ENCODE results near the gene NF1. TPM values are rescaled to one million over a fixed set of nuclear protein-coding genes. Genes with fewer than 3 reads are reported as not detected.

The NF1 gene
- total and polyA plus RNA-seq, 2 donors (not counting 1 experiment from before 2014, with no cell fraction given) = 10.8 to 27.7 TPM

- no peak overlapping the region for H3K27ac Mint-ChIP-seq
These were observed 320.3 kb downstream of the NF1 start for GRCh38 chr17:31415004-31415454.

More at GRCh38 chr17:31415004-31415454, 320.3 kb downstream of the NF1 start:
- H3K4me3 Mint-ChIP-seq = no peak overlapping the region
- H3K4me1 Mint-ChIP-seq = peaks cover 10% of the 10 kb centered on the region
- DNase-seq (peak; percentile 22), ATAC-seq (ENCODE audit: low read depth) (no peak)
- Histone ChIP-seq H3K9me3 (ENCODE audit: control extremely low read depth in 1 of 3, control insufficient read depth in 2 of 3, insufficient read depth in 1 of 3, low read length in 2 of 3) (peaks cover 0 to 4% (median 0%) of the 10 kb centered on the region in 3 donors), H3K27me3 (replicated peaks in 1 of 4; ENCODE audit: control extremely low read depth in 1 of 4, control insufficient read depth in 3 of 4, insufficient read depth in 4 of 4, low read length in 3 of 4) (no peaks in the 10 kb centered on the region), H4K20me1 (ENCODE audit: control insufficient read depth, insufficient read depth, low read length, poor library complexity, severe bottlenecking) (no peaks in the 10 kb centered on the region), H3K4me1 (ENCODE audit: control insufficient read depth in 2 of 2, insufficient read depth in 2 of 2, low read length in 2 of 2) (peaks cover 9% of the 10 kb centered on the region in 2 donors), H3K9ac (ENCODE audit: low read length) (no peak overlapping the region), H3K36me3 (replicated peaks in 1 of 2; ENCODE audit: control extremely low read depth in 1 of 2, control insufficient read depth in 1 of 2, extremely low read depth in 1 of 2, insufficient read depth in 2 of 2, low read length in 1 of 2) (no peaks in the 10 kb centered on the region), H3K27ac (ENCODE audit: low read length in 2 of 2) (no peak overlapping the region), H3K4me2 (replicated peaks; ENCODE audit: low read depth, low read length, poor library complexity, severe bottlenecking) (peak overlapping the region; percentile 17), H2AFZ (ENCODE audit: insufficient read depth, low read depth, low read length, poor library complexity, severe bottlenecking) (peak overlapping the region; percentile 39), H3K79me2 (ENCODE audit: control insufficient read depth, insufficient read depth, low read length) (no peaks in the 10 kb centered on the region), H3K4me3 (ENCODE audit: control extremely low read depth in 1 of 5, extremely low read depth in 1 of 5, insufficient read depth in 1 of 5, low read depth in 2 of 5, low read length in 4 of 5) (peak overlapping the region in 1 of 5 experiments; percentile 5)
- 70% methylated on average over 1 of the region's 7 CpGs for WGBS (ENCODE audit: insufficient coverage)
- ChIA-PET POLR2A (no interaction called here), CTCF (interaction anchor here (1.2 to 1.7 kb wide), 2 partner anchors 25 to 26 kb away, joined by 3 to 6 read pairs; no protein-coding TSS in a partner anchor)
- no peak for TF ChIP-seq CTCF (IDR thresholded peaks at IDR 0.05)
- no peak for TF ChIP-seq EZH2 (IDR thresholded peaks at IDR 0.05; ENCODE audit: borderline replicate concordance, insufficient read depth, low read depth, low read length, poor library complexity, severe bottlenecking)
- intact Hi-C loops (cut with micrococcal nuclease) = no loop called here
- peaks cover 7% of the 10 kb centered on the region for H3K27me3 Mint-ChIP-seq
- H3K9me3 Mint-ChIP-seq (ENCODE audit: insufficient read depth) = no peaks in the 10 kb centered on the region
